Stimulated activated CD4-positive, alpha-beta T cell treated with anti-CD3 and anti-CD28 coated beads, Interleukin-1b, Interleukin-23, amount 100 ng/mL, for 4 hours (primary cell): ENCODE measurements around the gene SPOP.
"Not testable (repeated sequence)": the region's sequence is repeated elsewhere in the genome, so short reads cannot be mapped to it uniquely, and the experiment has no call there.

Source experiments
- DNase-seq, 2 donors: peaks; one replicate each; pipeline ENCODE4 v3.0.0-alpha.2; 2020; ENCODE audit warnings: low read depth in 2 of 2

SPOP gene

GRCh38 chr17:49572226-49572625, 105.7 kb downstream of the SPOP start:
- no peak for DNase-seq

- DNase-seq, result no peak
These were observed 106.1 kb downstream of the SPOP start for GRCh38 chr17:49571764-49572163.

- no peak for DNase-seq
These were observed 106.6 kb downstream of the SPOP start for GRCh38 chr17:49571283-49571682.

- DNase-seq, result no peak
These were observed 107.2 kb downstream of the SPOP start for GRCh38 chr17:49570540-49571242.

GRCh38 chr17:49568695-49569047, 109.2 kb downstream of the SPOP start:
- not testable (repeated sequence) for DNase-seq

- DNase-seq, result peak; percentile 79 to 86
These were observed 109.8 kb downstream of the SPOP start for GRCh38 chr17:49567871-49568694.

GRCh38 chr17:49567104-49567521, 110.8 kb downstream of the SPOP start:
- no peak for DNase-seq

GRCh38 chr17:49566668-49567071, 111.2 kb downstream of the SPOP start:
- DNase-seq, result no peak

- no peak for DNase-seq
These were observed 111.9 kb downstream of the SPOP start for GRCh38 chr17:49565948-49566491.

- DNase-seq, result no peak
These were observed 113.3 kb downstream of the SPOP start for GRCh38 chr17:49564638-49565037.

- no peak for DNase-seq
These were observed 120.4 kb downstream of the SPOP start for GRCh38 chr17:49557312-49558024.

- DNase-seq, result peak; percentile 76 to 80
These were observed 121.5 kb downstream of the SPOP start for GRCh38 chr17:49556223-49556943.

GRCh38 chr17:49555495-49556222, 122.2 kb downstream of the SPOP start:
- DNase-seq, result no peak

GRCh38 chr17:49554694-49555494, 123.0 kb downstream of the SPOP start:
- no peak for DNase-seq

GRCh38 chr17:49553676-49554335, 124.1 kb downstream of the SPOP start:
- DNase-seq, result no peak

GRCh38 chr17:49552070-49552751, 125.7 kb downstream of the SPOP start:
- DNase-seq, result no peak

- DNase-seq, result no peak
These were observed 126.5 kb downstream of the SPOP start for GRCh38 chr17:49551221-49552069.

GRCh38 chr17:49550764-49551163, 127.1 kb downstream of the SPOP start:
- not testable (repeated sequence) for DNase-seq
